ENCODE measurements around the gene MPG.
"Not testable (repeated sequence)": the region's sequence is repeated elsewhere in the genome, so short reads cannot be mapped to it uniquely, and the experiment has no call there.

Gene MPG

DNA sequence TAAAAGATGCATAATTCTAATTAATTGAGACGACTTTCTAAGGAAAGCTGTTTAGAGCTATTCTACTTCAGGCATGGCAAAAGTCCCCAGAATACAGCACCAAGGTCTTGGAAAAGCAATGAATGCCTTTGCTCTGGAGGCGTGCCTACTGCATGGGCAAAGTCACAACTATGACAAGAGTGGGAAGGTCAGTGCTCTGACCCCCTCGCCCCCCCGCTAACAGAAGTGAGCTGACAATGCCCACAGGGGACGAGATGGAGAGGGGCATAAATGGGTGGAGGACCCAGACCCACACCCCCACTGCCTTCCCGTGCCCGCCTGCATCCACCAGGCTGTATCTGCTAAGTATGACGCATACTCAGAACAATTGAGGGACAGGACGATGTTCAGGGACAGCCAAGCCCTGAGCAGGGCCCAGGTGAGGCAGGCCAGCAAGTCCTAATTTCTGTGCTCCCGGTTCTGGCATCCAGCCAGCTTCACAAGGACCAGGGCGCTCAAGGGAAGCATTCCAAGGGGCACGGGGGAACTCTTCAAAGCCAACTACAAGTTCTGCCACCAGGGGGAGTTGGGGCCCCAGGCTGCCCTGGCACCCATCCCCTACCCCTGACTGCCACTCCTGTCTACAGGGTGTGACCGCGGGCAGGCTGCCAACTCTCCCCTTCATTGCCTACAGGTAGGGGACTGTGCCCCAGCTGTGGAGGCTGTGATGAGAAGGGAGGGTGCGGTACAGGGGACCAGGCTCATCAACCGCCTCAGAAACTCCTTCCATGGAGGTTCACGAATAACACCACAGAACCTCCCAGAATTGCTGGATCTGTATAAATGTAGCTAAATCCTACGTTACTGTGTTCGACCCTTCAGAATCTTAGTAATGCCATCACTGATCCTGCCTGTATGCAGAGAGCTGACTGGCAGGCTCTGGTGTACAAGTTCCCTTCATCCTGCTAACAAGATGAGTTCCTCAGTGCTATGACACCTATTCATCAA, 39.6 kb downstream of the MPG start:
- ChIA-PET CTCF (interaction anchor here (0.7 to 1.7 kb wide), 7 partner anchors 9 to 45 kb away, joined by 3 to 10 read pairs (median 3); partner anchors contain the start of gene RHBDF1), POLR2A (no interaction called here)
- peak; percentile 76 for DNase-seq (ENCODE audit: extremely low spot score)
- TF ChIP-seq SP1 (IDR thresholded peaks at IDR 0.05) (no peak), ARNT (IDR thresholded peaks at IDR 0.05) (no peak), HDGF (IDR thresholded peaks at IDR 0.05; ENCODE audit: borderline replicate concordance) (no peak), LEF1 (IDR thresholded peaks at IDR 0.05; ENCODE audit: borderline replicate concordance) (no peak)

GRCh38 chr16:118857-119256, 40.8 kb downstream of the MPG start:
- TF ChIP-seq ARNT (IDR thresholded peaks at IDR 0.05), result no peak
- POLR2A ChIA-PET, result no interaction called here
- CTCF ChIA-PET, result interaction anchor here (1.0 to 1.7 kb wide), 3 partner anchors 12 to 22 kb away, joined by 4 to 10 read pairs (median 9); no protein-coding TSS in a partner anchor
- no peak for DNase-seq (ENCODE audit: extremely low spot score)

- POLR2A ChIA-PET, result no interaction called here
Observed at GRCh38 chr16:119295-119694, 41.3 kb downstream of the MPG start.

DNA sequence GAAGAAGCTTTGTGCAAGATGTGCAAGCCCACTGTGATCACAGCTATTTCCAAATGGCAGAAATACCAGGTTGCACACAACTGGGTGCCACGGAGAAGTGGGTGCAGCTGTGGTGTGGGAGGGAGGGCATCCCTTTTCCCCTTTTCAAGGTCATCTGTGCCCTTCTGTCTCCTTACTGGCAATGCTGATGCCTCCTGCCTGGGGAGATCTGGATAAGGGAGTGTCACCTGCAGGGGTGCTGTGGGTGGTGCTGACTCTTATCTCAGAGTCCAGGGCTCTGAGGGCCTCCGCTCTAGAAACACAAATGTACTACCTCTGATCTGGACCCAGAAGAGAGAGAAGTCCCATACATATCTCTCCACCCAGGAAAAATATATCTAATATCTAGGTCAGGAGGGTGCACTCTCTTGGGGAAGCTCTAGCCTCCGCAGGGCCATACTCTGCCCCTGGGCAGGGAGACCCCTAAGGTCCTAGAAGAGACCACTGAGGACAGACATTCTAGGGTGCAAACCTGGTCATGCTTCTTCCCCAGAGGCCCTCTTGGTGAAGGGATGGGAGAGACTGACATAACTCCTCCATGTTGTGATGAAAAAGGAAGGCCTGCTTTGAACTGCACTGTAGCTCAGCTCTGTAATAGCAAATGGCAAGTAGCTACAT, 41.9 kb downstream of the MPG start:
- no peak for DNase-seq (ENCODE audit: extremely low spot score)
- ChIA-PET CTCF (interaction anchor here (1.0 kb wide), 1 partner anchor 23 kb away, joined by 4 read pairs; no protein-coding TSS in a partner anchor), POLR2A (no interaction called here)
- no peak for TF ChIP-seq SP1 (IDR thresholded peaks at IDR 0.05)
- no peak for TF ChIP-seq ELF4 (IDR thresholded peaks at IDR 0.05)
- TF ChIP-seq SUZ12 (IDR thresholded peaks at IDR 0.05), result no peak
- no peak for TF ChIP-seq CTBP1 (IDR thresholded peaks at IDR 0.05; ENCODE audit: borderline replicate concordance)
- no peak for TF ChIP-seq HDGF (IDR thresholded peaks at IDR 0.05; ENCODE audit: borderline replicate concordance)
- TF ChIP-seq PKNOX1 (IDR thresholded peaks at IDR 0.05), result no peak
- no peak for TF ChIP-seq FOXK2 (IDR thresholded peaks at IDR 0.05)
- TF ChIP-seq L3MBTL2 (conservative IDR thresholded peaks at IDR 0.05), result no peak
- TF ChIP-seq BHLHE40 (IDR thresholded peaks at IDR 0.05; ENCODE audit: borderline replicate concordance), result no peak
- TF ChIP-seq NFRKB (IDR thresholded peaks at IDR 0.05), result no peak

More at GRCh38 chr16:119295-119694, 41.3 kb downstream of the MPG start:
- CTCF ChIA-PET, result interaction anchor here (1.0 kb wide), 1 partner anchor 22 kb away, joined by 4 read pairs; no protein-coding TSS in a partner anchor
- DNase-seq (ENCODE audit: extremely low spot score), result no peak
- TF ChIP-seq PKNOX1 (IDR thresholded peaks at IDR 0.05), result no peak

- ChIA-PET POLR2A (no interaction called here), CTCF (no interaction called here)
- no peak for DNase-seq (ENCODE audit: extremely low spot score)
- TF ChIP-seq ZNF384 (IDR thresholded peaks at IDR 0.05) (no peak), ELF4 (IDR thresholded peaks at IDR 0.05) (no peak), SP1 (IDR thresholded peaks at IDR 0.05) (no peak), HDGF (IDR thresholded peaks at IDR 0.05; ENCODE audit: borderline replicate concordance) (no peak), LEF1 (IDR thresholded peaks at IDR 0.05; ENCODE audit: borderline replicate concordance) (no peak), SUZ12 (IDR thresholded peaks at IDR 0.05) (no peak), CTBP1 (IDR thresholded peaks at IDR 0.05; ENCODE audit: borderline replicate concordance) (no peak), FOXM1 (IDR thresholded peaks at IDR 0.05; ENCODE audit: borderline replicate concordance) (no peak), L3MBTL2 (conservative IDR thresholded peaks at IDR 0.05) (no peak), BHLHE40 (IDR thresholded peaks at IDR 0.05; ENCODE audit: borderline replicate concordance) (no peak), ARNT (IDR thresholded peaks at IDR 0.05) (no peak), TARDBP (IDR thresholded peaks at IDR 0.05) (no peak), FOXA1 (IDR thresholded peaks at IDR 0.05) (no peak), PKNOX1 (IDR thresholded peaks at IDR 0.05) (no peak), FOXK2 (IDR thresholded peaks at IDR 0.05) (no peak), NFRKB (IDR thresholded peaks at IDR 0.05) (no peak)
Observed at GRCh38 chr16:120756-121155, 42.7 kb downstream of the MPG start.

- TF ChIP-seq ZNF384 (IDR thresholded peaks at IDR 0.05), result no peak
- TF ChIP-seq PKNOX1 (IDR thresholded peaks at IDR 0.05), result no peak
- TF ChIP-seq FOXA1 (IDR thresholded peaks at IDR 0.05), result no peak
- no peak for TF ChIP-seq CTBP1 (IDR thresholded peaks at IDR 0.05; ENCODE audit: borderline replicate concordance)
- TF ChIP-seq NFRKB (IDR thresholded peaks at IDR 0.05), result no peak
- TF ChIP-seq SP1 (IDR thresholded peaks at IDR 0.05), result no peak
- TF ChIP-seq ARNT (IDR thresholded peaks at IDR 0.05), result no peak
- TF ChIP-seq BHLHE40 (IDR thresholded peaks at IDR 0.05; ENCODE audit: borderline replicate concordance), result no peak
- no peak for TF ChIP-seq SUZ12 (IDR thresholded peaks at IDR 0.05)
- no peak for TF ChIP-seq TARDBP (IDR thresholded peaks at IDR 0.05)
- no peak for TF ChIP-seq L3MBTL2 (conservative IDR thresholded peaks at IDR 0.05)
- TF ChIP-seq LEF1 (IDR thresholded peaks at IDR 0.05; ENCODE audit: borderline replicate concordance), result no peak
- no peak for TF ChIP-seq FOXM1 (IDR thresholded peaks at IDR 0.05; ENCODE audit: borderline replicate concordance)
- no peak for TF ChIP-seq FOXK2 (IDR thresholded peaks at IDR 0.05)
- TF ChIP-seq HDGF (IDR thresholded peaks at IDR 0.05; ENCODE audit: borderline replicate concordance), result no peak
- TF ChIP-seq ELF4 (IDR thresholded peaks at IDR 0.05), result no peak
- ChIA-PET POLR2A (interaction anchor here (1.2 kb wide), 1 partner anchor 58 kb away, joined by 3 read pairs; the partner anchor contains the start of gene HBQ1), CTCF (no interaction called here)
- DNase-seq (ENCODE audit: extremely low spot score), result no peak
Observed at GRCh38 chr16:122361-122760, 44.3 kb downstream of the MPG start.

- CTCF ChIA-PET, result not testable (repeated sequence)
Observed at GRCh38 chr16:123558-124350, 45.7 kb downstream of the MPG start.

More at GRCh38 chr16:123558-124350, 45.7 kb downstream of the MPG start:
- POLR2A ChIA-PET; DNase-seq (ENCODE audit: extremely low spot score): not testable (repeated sequence)
